HEK293 (cell line): ENCODE results near the gene MTFR1L.
A peak's percentile ranks its signal among the peaks of the same experiment; 100 is the strongest.

Experiments
- CTCF ChIA-PET: fragments of 350-600 bp; formaldehyde crosslinking; extraction: SDS; loops from one replicate; lab custom pipeline; 2021; ENCODE audit warnings: antibody characterized with exemption; lab: Yijun Ruan, JAX
- POLR2A ChIA-PET: fragments of 300-600 bp; formaldehyde crosslinking; extraction: SDS; loops from one replicate; lab custom pipeline; 2020; ENCODE audit warnings: antibody characterized with exemption, inconsistent platforms; lab: Yijun Ruan, JAX
- H3K27ac ChIP-seq: fragments of 200-500 bp; sonication (Bioruptor generic); 2 replicates; pipeline ENCODE4 v1.5.1; 2014; ENCODE audit warnings: low read depth, low read length, control low read depth, inconsistent platforms; ENCODE audit errors: extremely low read depth
- H3K36me3 ChIP-seq, 2 experiments: fragments of 200-500 bp in 1 of 2; sonication (Bioruptor generic) in 1 of 2; 1 replicate in 1 of 2; 2 replicates in 1 of 2; pipeline ENCODE4 v1.5.1; 2014 to 2017; ENCODE audit warnings: inconsistent platforms in 2 of 2, low read length in 2 of 2; ENCODE audit not compliant: control insufficient read depth in 2 of 2, insufficient read depth in 1 of 2
- H3K4me1 ChIP-seq: fragments of 200-500 bp; sonication (Bioruptor generic); 2 replicates; pipeline ENCODE4 v1.5.1; 2014; ENCODE audit warnings: mild to moderate bottlenecking, low read length, inconsistent platforms; ENCODE audit not compliant: control insufficient read depth, insufficient read depth
- H3K4me3 ChIP-seq: 2 replicates; pipeline ENCODE4 v1.5.1; 2011; ENCODE audit warnings: low read depth, mild to moderate bottlenecking, control low read depth, low read length, moderate library complexity
- H3K9me3 ChIP-seq: fragments of 200-500 bp; sonication (Bioruptor generic); 2 replicates; pipeline ENCODE4 v1.5.1; 2014; ENCODE audit warnings: low read depth, low read length, inconsistent platforms; ENCODE audit not compliant: control insufficient read depth, insufficient read depth
- KLF10 ChIP-seq: fragments of 450-650 bp; IDR thresholded peaks from 2 replicates; pipeline ENCODE4 v1.5.1; 2018; ENCODE audit warnings: missing biosample characterization, mild to moderate bottlenecking, missing genetic modification characterization
- KLF16 ChIP-seq: fragments of 450-650 bp; formaldehyde crosslinking; IDR thresholded peaks from 2 replicates; pipeline ENCODE4 v1.5.1; 2017; ENCODE audit warnings: missing biosample characterization, missing genetic modification characterization
- SP7 ChIP-seq: fragments of 450-650 bp; formaldehyde crosslinking; IDR thresholded peaks from 2 replicates; pipeline ENCODE4 v1.5.1; 2016; ENCODE audit warnings: missing biosample characterization, missing genetic modification characterization
- ZNF138 ChIP-seq: fragments of 450-650 bp; formaldehyde crosslinking; IDR thresholded peaks from 2 replicates; pipeline ENCODE4 v1.5.1; 2016; ENCODE audit warnings: missing biosample characterization, missing genetic modification characterization, borderline replicate concordance
- ZNF510 ChIP-seq: fragments of 450-650 bp; formaldehyde crosslinking; IDR thresholded peaks from 2 replicates; pipeline ENCODE4 v1.5.1; 2018; ENCODE audit warnings: mild to moderate bottlenecking, missing genetic modification characterization, missing biosample characterization; ENCODE audit not compliant: insufficient replicate concordance
- ZNF549 ChIP-seq: fragments of 450-650 bp; IDR thresholded peaks from 2 replicates; pipeline ENCODE4 v1.5.1; 2018; ENCODE audit warnings: missing biosample characterization, missing genetic modification characterization, mild to moderate bottlenecking, inconsistent platforms, moderate library complexity
- ZNF560 ChIP-seq: fragments of 450-650 bp; formaldehyde crosslinking; IDR thresholded peaks from 2 replicates; pipeline ENCODE4 v1.5.1; 2017; ENCODE audit warnings: missing biosample characterization, missing genetic modification characterization, borderline replicate concordance
- ZNF600 ChIP-seq: fragments of 450-650 bp; formaldehyde crosslinking; IDR thresholded peaks from 2 replicates; pipeline ENCODE4 v1.5.1; 2016; ENCODE audit warnings: missing biosample characterization, missing genetic modification characterization
- ZNF701 ChIP-seq: fragments of 450-650 bp; formaldehyde crosslinking; IDR thresholded peaks from 2 replicates; pipeline ENCODE4 v1.5.1; 2016; ENCODE audit warnings: missing biosample characterization, missing genetic modification characterization
- TF ChIP-seq, protein P1 (sequence below): fragments of 450-650 bp; formaldehyde crosslinking; IDR thresholded peaks from 2 replicates; pipeline ENCODE4 v1.5.1; 2016; ENCODE audit warnings: missing biosample characterization, missing genetic modification characterization
- TF ChIP-seq, protein P2 (sequence below): fragments of 450-650 bp; formaldehyde crosslinking; IDR thresholded peaks from 2 replicates; pipeline ENCODE4 v1.5.1; 2016; ENCODE audit warnings: missing biosample characterization, missing genetic modification characterization
- TF ChIP-seq, protein P3 (sequence below): fragments of 450-650 bp; formaldehyde crosslinking; IDR thresholded peaks from 2 replicates; pipeline ENCODE4 v1.5.1; 2016; ENCODE audit warnings: missing biosample characterization, missing genetic modification characterization
- TF ChIP-seq, protein P4 (sequence below): IDR thresholded peaks from 2 replicates; pipeline ENCODE4 v1.6.1; 2011; ENCODE audit warnings: mild to moderate bottlenecking, low read depth, low read length, borderline replicate concordance
- TF ChIP-seq, protein P5 (sequence below): fragments of 450-650 bp; formaldehyde crosslinking; IDR thresholded peaks from 2 replicates; pipeline ENCODE4 v1.5.1; 2017; ENCODE audit warnings: missing biosample characterization, missing genetic modification characterization
- TF ChIP-seq, protein P6 (sequence below): sonication (generic); formaldehyde crosslinking; IDR thresholded peaks from 2 replicates; pipeline ENCODE4 v1.8.1; 2022; ENCODE audit warnings: mild to moderate bottlenecking, moderate library complexity, missing genetic modification reagents
- TF ChIP-seq, protein P7 (sequence below): fragments of 450-650 bp; formaldehyde crosslinking; IDR thresholded peaks from 2 replicates; pipeline ENCODE4 v1.5.1; 2016; ENCODE audit warnings: missing biosample characterization, missing genetic modification characterization
- TF ChIP-seq, protein P8 (sequence below): fragments of 450-650 bp; formaldehyde crosslinking; IDR thresholded peaks from 2 replicates; pipeline ENCODE4 v1.5.1; 2017; ENCODE audit warnings: missing biosample characterization, missing genetic modification characterization

Gene MTFR1L

DNA sequence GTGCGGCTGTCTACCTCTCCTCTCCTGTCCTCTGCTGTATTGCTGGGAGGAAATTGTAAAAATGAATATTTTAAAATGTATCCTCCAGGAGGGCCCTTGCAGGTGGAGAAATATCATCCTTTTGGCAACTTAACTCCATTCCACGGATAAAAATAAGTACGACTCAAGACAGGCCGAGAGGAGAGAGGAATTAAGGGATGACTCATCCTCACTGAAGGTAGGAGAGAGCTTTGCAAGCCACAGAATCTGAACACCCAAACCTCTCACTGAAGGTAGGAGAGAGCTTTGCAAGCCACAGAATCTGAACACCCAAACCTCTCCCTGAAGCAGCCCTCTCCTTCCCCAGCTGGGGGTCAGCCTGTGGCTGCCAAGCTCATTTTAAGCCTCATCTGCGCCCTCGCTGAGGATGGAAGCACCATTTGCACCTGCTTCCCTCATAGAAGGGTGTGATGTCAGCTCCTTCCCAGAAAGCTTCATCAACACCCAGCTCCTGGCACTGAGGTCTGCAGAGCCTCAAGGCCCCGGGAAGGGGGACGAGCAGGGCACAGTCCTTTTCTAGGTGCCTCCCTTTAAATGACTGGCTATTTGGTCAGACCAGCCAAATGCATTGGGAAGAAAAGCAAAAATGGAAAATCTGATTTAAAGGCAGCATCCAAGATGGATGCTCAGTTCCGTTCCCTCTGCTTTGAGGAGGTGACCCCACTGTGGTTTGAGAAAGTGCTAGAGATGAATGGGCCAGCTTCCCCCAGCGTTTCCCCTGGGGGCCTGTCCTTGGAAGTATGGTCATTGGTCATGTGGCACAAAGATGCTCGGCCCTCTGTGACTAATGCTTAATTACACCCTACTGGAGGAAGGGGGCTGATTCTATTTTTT is 32.6 kb upstream of the MTFR1L start (continued):
- no peak for TF ChIP-seq ZNF560

DNA sequence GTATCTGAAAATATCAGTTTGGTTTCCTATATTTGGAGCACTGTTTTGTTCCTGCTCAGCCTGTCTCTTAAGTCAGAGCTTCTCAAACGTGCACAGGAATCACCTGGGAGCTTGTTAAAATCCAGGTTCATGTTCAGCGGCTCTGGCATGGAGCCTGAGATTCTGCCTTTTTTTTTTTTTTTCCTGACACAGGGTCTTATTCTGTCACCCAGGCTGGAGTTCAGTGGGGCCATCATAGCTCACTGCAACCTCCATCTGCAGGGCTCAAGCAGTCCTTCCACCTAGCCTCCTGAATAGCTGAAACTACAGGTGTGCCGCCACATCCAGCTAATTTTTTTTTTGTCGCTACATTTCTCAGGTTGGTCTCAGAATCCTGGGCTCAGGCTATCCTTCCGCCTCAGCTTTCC is 32.0 kb upstream of the MTFR1L start:
- Histone ChIP-seq H3K36me3 (no peaks in the 10 kb centered on the region), H3K9me3 (no peaks in the 10 kb centered on the region)
- CTCF ChIA-PET, result interaction anchor here (0.5 to 3.4 kb wide), 7 partner anchors 8 to 684 kb away, joined by 3 to 19 read pairs (median 5); partner anchors contain the start of gene SELENON
- TF ChIP-seq, protein P1, sequence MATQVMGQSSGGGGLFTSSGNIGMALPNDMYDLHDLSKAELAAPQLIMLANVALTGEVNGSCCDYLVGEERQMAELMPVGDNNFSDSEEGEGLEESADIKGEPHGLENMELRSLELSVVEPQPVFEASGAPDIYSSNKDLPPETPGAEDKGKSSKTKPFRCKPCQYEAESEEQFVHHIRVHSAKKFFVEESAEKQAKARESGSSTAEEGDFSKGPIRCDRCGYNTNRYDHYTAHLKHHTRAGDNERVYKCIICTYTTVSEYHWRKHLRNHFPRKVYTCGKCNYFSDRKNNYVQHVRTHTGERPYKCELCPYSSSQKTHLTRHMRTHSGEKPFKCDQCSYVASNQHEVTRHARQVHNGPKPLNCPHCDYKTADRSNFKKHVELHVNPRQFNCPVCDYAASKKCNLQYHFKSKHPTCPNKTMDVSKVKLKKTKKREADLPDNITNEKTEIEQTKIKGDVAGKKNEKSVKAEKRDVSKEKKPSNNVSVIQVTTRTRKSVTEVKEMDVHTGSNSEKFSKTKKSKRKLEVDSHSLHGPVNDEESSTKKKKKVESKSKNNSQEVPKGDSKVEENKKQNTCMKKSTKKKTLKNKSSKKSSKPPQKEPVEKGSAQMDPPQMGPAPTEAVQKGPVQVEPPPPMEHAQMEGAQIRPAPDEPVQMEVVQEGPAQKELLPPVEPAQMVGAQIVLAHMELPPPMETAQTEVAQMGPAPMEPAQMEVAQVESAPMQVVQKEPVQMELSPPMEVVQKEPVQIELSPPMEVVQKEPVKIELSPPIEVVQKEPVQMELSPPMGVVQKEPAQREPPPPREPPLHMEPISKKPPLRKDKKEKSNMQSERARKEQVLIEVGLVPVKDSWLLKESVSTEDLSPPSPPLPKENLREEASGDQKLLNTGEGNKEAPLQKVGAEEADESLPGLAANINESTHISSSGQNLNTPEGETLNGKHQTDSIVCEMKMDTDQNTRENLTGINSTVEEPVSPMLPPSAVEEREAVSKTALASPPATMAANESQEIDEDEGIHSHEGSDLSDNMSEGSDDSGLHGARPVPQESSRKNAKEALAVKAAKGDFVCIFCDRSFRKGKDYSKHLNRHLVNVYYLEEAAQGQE (tag by site-specific recombination), result no peak
- TF ChIP-seq, protein P2, sequence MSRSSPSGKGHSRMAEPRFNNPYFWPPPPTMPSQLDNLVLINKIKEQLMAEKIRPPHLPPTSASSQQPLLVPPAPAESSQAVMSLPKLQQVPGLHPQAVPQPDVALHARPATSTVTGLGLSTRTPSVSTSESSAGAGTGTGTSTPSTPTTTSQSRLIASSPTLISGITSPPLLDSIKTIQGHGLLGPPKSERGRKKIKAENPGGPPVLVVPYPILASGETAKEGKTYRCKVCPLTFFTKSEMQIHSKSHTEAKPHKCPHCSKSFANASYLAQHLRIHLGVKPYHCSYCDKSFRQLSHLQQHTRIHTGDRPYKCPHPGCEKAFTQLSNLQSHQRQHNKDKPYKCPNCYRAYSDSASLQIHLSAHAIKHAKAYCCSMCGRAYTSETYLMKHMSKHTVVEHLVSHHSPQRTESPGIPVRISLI (tag by site-specific recombination), result peak; percentile 24; the same call in 1 of the 2 replicates
- TF ChIP-seq SP7 (tag by site-specific recombination), result 0 out of 2 replicates have a peak, but pooled peaks have one; percentile 0
- TF ChIP-seq, all 188 proteins: peak for 2
- no peak overlapping the region for H3K27ac ChIP-seq
- POLR2A ChIA-PET, result interaction anchor here (0.6 to 1.6 kb wide), 4 partner anchors 12 to 1225 kb away, joined by 3 to 5 read pairs (median 4); partner anchors contain the start of gene SELENON
- H3K4me1 ChIP-seq, result peaks cover 12% of the 10 kb centered on the region
- no peak overlapping the region for H3K4me3 ChIP-seq

DNA sequence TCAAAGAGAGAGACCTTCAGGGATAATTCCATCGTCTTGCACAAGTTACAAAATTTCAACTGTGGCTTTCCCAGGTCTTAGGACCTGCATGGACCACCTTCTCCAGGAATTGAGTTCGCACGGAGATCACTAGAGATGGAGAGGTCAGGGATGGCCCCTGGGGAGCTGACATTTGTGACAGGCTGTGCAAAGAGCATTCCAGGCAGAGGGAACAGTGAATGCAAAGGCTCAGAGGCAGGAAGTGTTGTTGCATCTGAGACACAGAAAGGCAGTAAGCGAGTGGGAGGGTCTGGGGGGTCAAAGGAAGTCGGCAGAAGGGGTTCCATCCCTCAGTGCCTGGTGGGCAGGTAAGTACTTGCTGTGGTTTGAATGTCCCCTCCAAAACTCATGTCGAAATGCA is 29.3 kb upstream of the MTFR1L start:
- peaks cover 3% of the 10 kb centered on the region for H3K4me1 ChIP-seq
- no peak overlapping the region for H3K27ac ChIP-seq
- H3K4me3 ChIP-seq, result no peak overlapping the region
- no peaks in the 10 kb centered on the region for H3K9me3 ChIP-seq
- no peaks in the 10 kb centered on the region for H3K36me3 ChIP-seq
- ChIA-PET POLR2A (no interaction called here), CTCF (interaction anchor here (1.0 kb wide), 1 partner anchor 8 kb away, joined by 3 read pairs; no protein-coding TSS in a partner anchor)
- TF ChIP-seq KLF10 (no peak), ZNF510 (tag by site-specific recombination) (no peak), ZNF701 (tag by site-specific recombination) (no peak), ZNF600 (tag by site-specific recombination) (no peak), ZNF549 (tag by site-specific recombination) (no peak), KLF16 (tag by site-specific recombination) (no peak), ZNF138 (no peak)
- TF ChIP-seq, protein P3, sequence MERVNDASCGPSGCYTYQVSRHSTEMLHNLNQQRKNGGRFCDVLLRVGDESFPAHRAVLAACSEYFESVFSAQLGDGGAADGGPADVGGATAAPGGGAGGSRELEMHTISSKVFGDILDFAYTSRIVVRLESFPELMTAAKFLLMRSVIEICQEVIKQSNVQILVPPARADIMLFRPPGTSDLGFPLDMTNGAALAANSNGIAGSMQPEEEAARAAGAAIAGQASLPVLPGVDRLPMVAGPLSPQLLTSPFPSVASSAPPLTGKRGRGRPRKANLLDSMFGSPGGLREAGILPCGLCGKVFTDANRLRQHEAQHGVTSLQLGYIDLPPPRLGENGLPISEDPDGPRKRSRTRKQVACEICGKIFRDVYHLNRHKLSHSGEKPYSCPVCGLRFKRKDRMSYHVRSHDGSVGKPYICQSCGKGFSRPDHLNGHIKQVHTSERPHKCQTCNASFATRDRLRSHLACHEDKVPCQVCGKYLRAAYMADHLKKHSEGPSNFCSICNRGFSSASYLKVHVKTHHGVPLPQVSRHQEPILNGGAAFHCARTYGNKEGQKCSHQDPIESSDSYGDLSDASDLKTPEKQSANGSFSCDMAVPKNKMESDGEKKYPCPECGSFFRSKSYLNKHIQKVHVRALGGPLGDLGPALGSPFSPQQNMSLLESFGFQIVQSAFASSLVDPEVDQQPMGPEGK, result no peak
- TF ChIP-seq, protein P4, sequence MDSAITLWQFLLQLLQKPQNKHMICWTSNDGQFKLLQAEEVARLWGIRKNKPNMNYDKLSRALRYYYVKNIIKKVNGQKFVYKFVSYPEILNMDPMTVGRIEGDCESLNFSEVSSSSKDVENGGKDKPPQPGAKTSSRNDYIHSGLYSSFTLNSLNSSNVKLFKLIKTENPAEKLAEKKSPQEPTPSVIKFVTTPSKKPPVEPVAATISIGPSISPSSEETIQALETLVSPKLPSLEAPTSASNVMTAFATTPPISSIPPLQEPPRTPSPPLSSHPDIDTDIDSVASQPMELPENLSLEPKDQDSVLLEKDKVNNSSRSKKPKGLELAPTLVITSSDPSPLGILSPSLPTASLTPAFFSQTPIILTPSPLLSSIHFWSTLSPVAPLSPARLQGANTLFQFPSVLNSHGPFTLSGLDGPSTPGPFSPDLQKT, result no peak
- TF ChIP-seq, protein P5, sequence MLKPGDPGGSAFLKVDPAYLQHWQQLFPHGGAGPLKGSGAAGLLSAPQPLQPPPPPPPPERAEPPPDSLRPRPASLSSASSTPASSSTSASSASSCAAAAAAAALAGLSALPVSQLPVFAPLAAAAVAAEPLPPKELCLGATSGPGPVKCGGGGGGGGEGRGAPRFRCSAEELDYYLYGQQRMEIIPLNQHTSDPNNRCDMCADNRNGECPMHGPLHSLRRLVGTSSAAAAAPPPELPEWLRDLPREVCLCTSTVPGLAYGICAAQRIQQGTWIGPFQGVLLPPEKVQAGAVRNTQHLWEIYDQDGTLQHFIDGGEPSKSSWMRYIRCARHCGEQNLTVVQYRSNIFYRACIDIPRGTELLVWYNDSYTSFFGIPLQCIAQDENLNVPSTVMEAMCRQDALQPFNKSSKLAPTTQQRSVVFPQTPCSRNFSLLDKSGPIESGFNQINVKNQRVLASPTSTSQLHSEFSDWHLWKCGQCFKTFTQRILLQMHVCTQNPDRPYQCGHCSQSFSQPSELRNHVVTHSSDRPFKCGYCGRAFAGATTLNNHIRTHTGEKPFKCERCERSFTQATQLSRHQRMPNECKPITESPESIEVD (tag by site-specific recombination), result no peak
- TF ChIP-seq, protein P6, sequence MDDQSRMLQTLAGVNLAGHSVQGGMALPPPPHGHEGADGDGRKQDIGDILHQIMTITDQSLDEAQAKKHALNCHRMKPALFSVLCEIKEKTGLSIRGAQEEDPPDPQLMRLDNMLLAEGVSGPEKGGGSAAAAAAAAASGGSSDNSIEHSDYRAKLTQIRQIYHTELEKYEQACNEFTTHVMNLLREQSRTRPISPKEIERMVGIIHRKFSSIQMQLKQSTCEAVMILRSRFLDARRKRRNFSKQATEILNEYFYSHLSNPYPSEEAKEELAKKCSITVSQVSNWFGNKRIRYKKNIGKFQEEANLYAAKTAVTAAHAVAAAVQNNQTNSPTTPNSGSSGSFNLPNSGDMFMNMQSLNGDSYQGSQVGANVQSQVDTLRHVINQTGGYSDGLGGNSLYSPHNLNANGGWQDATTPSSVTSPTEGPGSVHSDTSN (CRISPR knock-in tag), result no peak
- TF ChIP-seq, protein P7, sequence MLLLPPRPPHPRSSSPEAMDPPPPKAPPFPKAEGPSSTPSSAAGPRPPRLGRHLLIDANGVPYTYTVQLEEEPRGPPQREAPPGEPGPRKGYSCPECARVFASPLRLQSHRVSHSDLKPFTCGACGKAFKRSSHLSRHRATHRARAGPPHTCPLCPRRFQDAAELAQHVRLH (tag by site-specific recombination), result no peak
- TF ChIP-seq, protein P8, sequence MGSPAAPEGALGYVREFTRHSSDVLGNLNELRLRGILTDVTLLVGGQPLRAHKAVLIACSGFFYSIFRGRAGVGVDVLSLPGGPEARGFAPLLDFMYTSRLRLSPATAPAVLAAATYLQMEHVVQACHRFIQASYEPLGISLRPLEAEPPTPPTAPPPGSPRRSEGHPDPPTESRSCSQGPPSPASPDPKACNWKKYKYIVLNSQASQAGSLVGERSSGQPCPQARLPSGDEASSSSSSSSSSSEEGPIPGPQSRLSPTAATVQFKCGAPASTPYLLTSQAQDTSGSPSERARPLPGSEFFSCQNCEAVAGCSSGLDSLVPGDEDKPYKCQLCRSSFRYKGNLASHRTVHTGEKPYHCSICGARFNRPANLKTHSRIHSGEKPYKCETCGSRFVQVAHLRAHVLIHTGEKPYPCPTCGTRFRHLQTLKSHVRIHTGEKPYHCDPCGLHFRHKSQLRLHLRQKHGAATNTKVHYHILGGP (tag by site-specific recombination), result no peak
